ENCODE results near the gene MEX3C. TPM values are rescaled to one million over a fixed set of nuclear protein-coding genes. Genes with fewer than 3 reads are reported as not detected.

The MEX3C gene
- total RNA-seq: 10 to 100 TPM; 30.6 to 44.7 (median 33.2) TPM

GRCh38 chr18:51197661-51198424 lies at the start of gene MEX3C:
TSS of gene MEX3C (minus strand) at chr18:51197681. CDS start at chr18:51197320, 361 bp downstream.
- Histone ChIP-seq H3K4me3 (replicated peaks in 1 of 3) (peak within 1 kb of the TSS; percentile 43 to 78 (median 74)), H3K4me1 (peaks cover 20 to 21% of the 10 kb centered on the region in 2 donors), H3K27ac (peak within 1 kb of the TSS; percentile 95 to 96 (median 96)), H3K36me3 (no peaks in the 10 kb centered on the region), H3K9me3 (no peaks in the 10 kb centered on the region), H3K27me3 (no peaks in the 10 kb centered on the region)
- WGBS, 2 donors: 0 to 1% methylated on average over 45 to 51 of the region's 51 CpGs
- intact Hi-C loops (cut with DNase I): no loop called here
- TF ChIP-seq CTCF (IDR thresholded peaks at IDR 0.05) (peak in 3 of 6 experiments; percentile 16 to 27 (median 24)), POLR2A (IDR thresholded peaks at IDR 0.05) (peak; percentile 77 to 90)
- DNase-seq: peak; percentile 99 to 100

GRCh38 chr18:51241226-51241625 lies 43.7 kb upstream of the MEX3C start:
- Histone ChIP-seq H3K4me1 (no peaks in the 10 kb centered on the region), H3K27ac (no peak overlapping the region), H3K36me3 (no peaks in the 10 kb centered on the region), H3K4me3 (replicated peaks in 1 of 3) (no peak overlapping the region), H3K9me3 (no peaks in the 10 kb centered on the region), H3K27me3 (no peaks in the 10 kb centered on the region)
- DNase-seq: no peak
- intact Hi-C loops (cut with DNase I): no loop called here
- no peak for TF ChIP-seq CTCF (IDR thresholded peaks at IDR 0.05)
- TF ChIP-seq POLR2A (IDR thresholded peaks at IDR 0.05): no peak
- WGBS, 2 donors: 65 to 69% methylated on average over 3 of the region's 3 CpGs

- intact Hi-C loops (cut with DNase I): no loop called here
- Histone ChIP-seq H3K9me3 (no peaks in the 10 kb centered on the region), H3K27ac (no peak overlapping the region), H3K4me1 (no peaks in the 10 kb centered on the region), H3K4me3 (replicated peaks in 1 of 3) (no peak overlapping the region), H3K36me3 (no peaks in the 10 kb centered on the region), H3K27me3 (no peaks in the 10 kb centered on the region)
- TF ChIP-seq POLR2A (IDR thresholded peaks at IDR 0.05) (no peak), CTCF (IDR thresholded peaks at IDR 0.05) (no peak)
- DNase-seq: no peak
- WGBS, 2 donors: 72 to 77% methylated on average over 2 of the region's 2 CpGs
Measured at GRCh38 chr18:51236225-51236624, 38.7 kb upstream of the MEX3C start.

- Histone ChIP-seq H3K4me3 (replicated peaks in 1 of 3) (no peak overlapping the region), H3K4me1 (no peaks in the 10 kb centered on the region), H3K9me3 (no peaks in the 10 kb centered on the region), H3K27me3 (no peaks in the 10 kb centered on the region), H3K27ac (no peak overlapping the region), H3K36me3 (no peaks in the 10 kb centered on the region)
- no peak for DNase-seq
- intact Hi-C loops (cut with DNase I): no loop called here
- TF ChIP-seq POLR2A (IDR thresholded peaks at IDR 0.05): no peak
- TF ChIP-seq CTCF (IDR thresholded peaks at IDR 0.05): no peak
- WGBS, 2 donors: 55 to 57% methylated on average over 6 of the region's 6 CpGs
Measured at GRCh38 chr18:51235009-51235789, 37.7 kb upstream of the MEX3C start.

All from thyroid gland (tissue), 4 donors.